ENCODE measurements around the gene ERC2.

Gene ERC2

GRCh38 chr3:55708921-55709320 is 759.3 kb downstream of the ERC2 start:
- Histone ChIP-seq H3K4me1 (ENCODE audit: control insufficient read depth, insufficient read depth, low read length) (0 out of 2 replicates have a peak, but pooled peaks cover 3% of the 10 kb centered on the region), H3K9me3 (ENCODE audit: control insufficient read depth, insufficient read depth, low read depth, low read length) (no peaks in the 10 kb centered on the region), H3K4me3 (ENCODE audit: low read depth, low read length) (no peak overlapping the region), H3K27ac (ENCODE audit: extremely low read depth, low read depth, low read length) (no peak overlapping the region), H3K36me3 (ENCODE audit: control insufficient read depth in 2 of 2, insufficient read depth in 1 of 2, low read length in 2 of 2) (no peaks in the 10 kb centered on the region)
- ChIA-PET CTCF (interaction anchor here (0.7 kb wide), 1 partner anchor 38 kb away, joined by 4 read pairs; no protein-coding TSS in a partner anchor), POLR2A (no interaction called here)
- TF ChIP-seq ZNF513 (tag by site-specific recombination; IDR thresholded peaks at IDR 0.05) (no peak), ZBTB10 (tag by site-specific recombination; IDR thresholded peaks at IDR 0.05) (no peak), GFI1B (tag by site-specific recombination; IDR thresholded peaks at IDR 0.05) (no peak)

- Histone ChIP-seq H3K9me3 (ENCODE audit: control insufficient read depth, insufficient read depth, low read depth, low read length) (no peaks in the 10 kb centered on the region), H3K4me3 (ENCODE audit: low read depth, low read length) (no peak overlapping the region), H3K36me3 (ENCODE audit: control insufficient read depth in 2 of 2, insufficient read depth in 1 of 2, low read length in 2 of 2) (no peaks in the 10 kb centered on the region), H3K4me1 (ENCODE audit: control insufficient read depth, insufficient read depth, low read length) (0 out of 2 replicates have a peak, but pooled peaks cover 3% of the 10 kb centered on the region), H3K27ac (ENCODE audit: extremely low read depth, low read depth, low read length) (no peak overlapping the region)
- ChIA-PET POLR2A (no interaction called here), CTCF (interaction anchor here (0.7 kb wide), 1 partner anchor 39 kb away, joined by 4 read pairs; no protein-coding TSS in a partner anchor)
- no peak for TF ChIP-seq ZNF19 (tag by site-specific recombination; IDR thresholded peaks at IDR 0.05; ENCODE audit: low read depth)
- TF ChIP-seq PRDM4 (tag by site-specific recombination; IDR thresholded peaks at IDR 0.05): peak; percentile 51; the same call in 1 of the 2 replicates
- no peak for TF ChIP-seq ZNF423 (tag by site-specific recombination; IDR thresholded peaks at IDR 0.05)
- TF ChIP-seq PRDM6 (tag by site-specific recombination; IDR thresholded peaks at IDR 0.05): 0 out of 2 replicates have a peak, but pooled peaks have one; percentile 23
- no peak for TF ChIP-seq ZNF518A (tag by site-specific recombination; conservative IDR thresholded peaks at IDR 0.05; ENCODE audit: low read depth)
- no peak for TF ChIP-seq GFI1B (tag by site-specific recombination; IDR thresholded peaks at IDR 0.05)
- peak; percentile 55 for TF ChIP-seq ZNF529 (tag by site-specific recombination; IDR thresholded peaks at IDR 0.05; ENCODE audit: insufficient replicate concordance)
- no peak for TF ChIP-seq ZNF10 (tag by site-specific recombination; IDR thresholded peaks at IDR 0.05)
- peak; percentile 37; the same call in 1 of the 2 replicates for TF ChIP-seq OSR2 (tag by site-specific recombination; IDR thresholded peaks at IDR 0.05)
- TF ChIP-seq SCRT2 (tag by site-specific recombination; IDR thresholded peaks at IDR 0.05): no peak
- TF ChIP-seq ZBTB44 (tag by site-specific recombination; IDR thresholded peaks at IDR 0.05): peak; percentile 36; the same call in 1 of the 2 replicates
Observed at GRCh38 chr3:55708242-55708641, 760.0 kb downstream of the ERC2 start.

Measured in HEK293 (cell line).